ENCODE data around the gene COMMD10.
"Not testable (repeated sequence)": the region's sequence is repeated elsewhere in the genome, so short reads cannot be mapped to it uniquely, and the experiment has no call there.

Gene COMMD10

DNA sequence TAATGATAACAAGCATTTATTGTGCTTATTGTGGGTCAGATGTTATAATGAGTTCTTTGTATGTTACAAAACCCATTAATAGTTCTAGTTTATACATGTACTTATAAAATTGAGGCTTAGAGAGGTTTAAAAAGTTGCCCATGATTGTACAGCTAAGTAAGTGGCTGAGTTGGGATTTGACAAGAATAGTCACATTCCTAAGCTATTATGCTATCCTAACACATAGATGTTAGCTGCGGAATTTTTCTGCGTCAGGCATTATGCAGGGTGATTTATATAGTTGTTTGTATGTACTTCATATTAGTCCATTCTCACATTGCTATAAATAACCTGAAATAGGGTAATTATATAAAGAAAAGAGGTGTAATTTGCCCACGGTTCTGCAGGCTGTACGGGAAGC is 12.5 kb downstream of the COMMD10 start:
- DNase-seq (ENCODE audit: low read depth, low spot score): no peak

DNA sequence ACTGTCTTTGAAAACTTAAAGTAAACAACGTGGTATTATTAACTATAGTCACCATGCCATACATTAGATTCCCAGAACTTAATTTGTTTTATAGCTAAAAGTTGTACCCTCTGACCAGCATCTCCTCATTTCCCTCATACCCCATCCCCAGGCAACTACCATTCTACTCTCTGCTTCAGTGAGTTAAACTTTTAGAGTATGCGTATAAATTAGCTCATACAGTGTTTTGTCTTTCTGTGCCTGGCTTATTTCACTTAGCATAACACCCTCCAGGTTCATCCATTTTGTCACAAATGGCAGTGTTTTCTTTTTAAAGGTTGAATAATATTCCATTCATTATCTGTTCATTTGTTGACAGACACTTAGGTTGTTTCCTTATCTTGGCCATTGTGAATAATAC is 14.2 kb downstream of the COMMD10 start:
- no peak for DNase-seq (ENCODE audit: low read depth, low spot score)

DNA sequence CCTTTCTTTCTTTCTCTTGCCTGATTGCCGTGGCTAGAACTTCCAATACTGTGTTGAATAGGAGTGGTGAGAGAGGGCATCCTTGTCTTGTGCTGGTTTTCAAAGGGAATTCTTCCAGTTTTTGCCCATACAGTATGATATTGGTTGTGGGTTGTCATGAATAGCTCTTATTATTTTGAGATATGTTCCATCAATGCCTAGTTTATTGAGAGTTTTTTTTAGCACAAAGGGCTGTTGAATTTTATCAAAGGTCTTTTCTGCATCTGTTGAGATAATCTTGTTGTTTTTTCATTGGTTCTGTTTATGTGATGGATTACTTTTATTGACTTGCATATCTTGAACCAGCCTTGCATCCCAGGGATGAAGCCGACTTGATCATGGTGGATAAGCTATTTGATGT is 20.1 kb downstream of the COMMD10 start:
- DNase-seq (ENCODE audit: low read depth, low spot score): not testable (repeated sequence)

DNA sequence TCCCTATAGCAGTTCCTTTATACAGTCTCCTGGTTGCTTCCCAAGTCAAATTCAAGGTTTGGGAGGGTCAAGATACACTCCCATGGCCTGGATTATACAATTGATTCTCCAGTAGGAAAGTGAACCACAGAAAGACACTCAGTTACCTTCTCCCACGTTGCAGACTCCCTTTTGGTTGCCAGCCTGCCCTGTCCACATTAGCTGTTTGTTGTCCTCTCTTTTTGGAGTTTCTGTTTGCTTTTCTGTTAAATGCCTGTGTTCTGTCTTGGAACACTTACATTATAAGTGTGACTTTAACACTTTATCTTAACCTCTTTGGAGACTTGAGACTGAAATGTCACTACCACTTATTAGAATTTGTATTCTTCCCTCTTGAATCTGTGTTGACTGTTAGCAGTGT is 30.3 kb downstream of the COMMD10 start:
- no peak for DNase-seq (ENCODE audit: low read depth, low spot score)

DNA sequence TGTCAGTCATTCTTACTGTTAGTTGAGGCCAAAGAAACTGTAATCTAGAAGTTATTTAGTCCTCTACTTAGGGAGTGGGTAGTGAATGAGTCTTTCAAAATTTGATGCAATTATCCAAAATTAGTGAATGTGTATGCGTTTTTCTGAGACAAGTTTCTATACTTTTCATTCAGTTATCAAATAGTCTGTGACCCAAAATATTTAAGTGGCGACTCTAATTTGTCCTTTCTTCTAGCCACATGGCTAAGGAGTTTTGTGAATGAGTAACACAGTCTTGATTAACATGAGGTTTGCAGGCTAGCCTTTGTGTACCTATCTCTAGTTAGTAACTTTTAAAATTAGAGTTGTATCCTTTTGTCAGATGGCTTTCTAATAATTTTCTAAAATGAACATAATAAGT is 45.6 kb downstream of the COMMD10 start:
- no peak for DNase-seq (ENCODE audit: low read depth, low spot score)

DNA sequence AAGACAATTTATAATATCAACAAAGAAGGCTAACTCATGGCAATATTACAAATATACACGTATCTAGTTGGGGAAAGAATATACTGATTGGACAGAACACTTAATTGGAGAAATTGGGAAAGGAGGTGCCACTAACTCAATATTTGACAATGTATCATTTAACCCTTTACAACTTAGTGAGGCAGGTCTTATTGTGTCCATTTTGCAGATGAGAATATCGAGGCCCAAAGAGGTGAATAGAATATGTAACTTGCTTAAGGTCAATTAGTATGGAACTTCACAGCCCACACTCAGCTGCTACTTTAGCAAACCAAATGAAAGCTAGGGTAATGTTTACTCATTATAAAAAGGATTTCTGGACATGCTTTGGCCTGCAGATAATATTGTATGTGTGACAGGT is 46.2 kb downstream of the COMMD10 start:
- no peak for DNase-seq (ENCODE audit: low read depth, low spot score)

DNA sequence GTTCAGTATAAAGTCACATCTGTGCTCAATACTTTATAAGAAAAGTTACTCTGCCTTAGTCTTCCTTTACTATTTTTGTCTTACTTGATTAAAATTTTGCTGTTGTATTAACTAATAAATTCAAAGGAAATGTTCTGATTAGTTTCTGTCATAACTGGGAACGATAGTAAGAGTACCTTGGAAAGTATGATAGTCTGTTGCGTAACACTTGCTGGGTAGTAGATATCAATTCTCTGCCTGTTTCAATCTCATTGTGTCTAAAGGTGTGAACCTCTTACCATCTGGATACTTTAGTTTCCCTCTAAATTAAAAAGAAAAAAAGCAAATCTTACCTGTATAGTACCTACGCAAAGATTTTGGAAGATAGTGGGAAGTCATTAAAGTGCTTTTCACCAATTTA is 48.5 kb downstream of the COMMD10 start:
- DNase-seq (ENCODE audit: low read depth, low spot score): no peak

DNA sequence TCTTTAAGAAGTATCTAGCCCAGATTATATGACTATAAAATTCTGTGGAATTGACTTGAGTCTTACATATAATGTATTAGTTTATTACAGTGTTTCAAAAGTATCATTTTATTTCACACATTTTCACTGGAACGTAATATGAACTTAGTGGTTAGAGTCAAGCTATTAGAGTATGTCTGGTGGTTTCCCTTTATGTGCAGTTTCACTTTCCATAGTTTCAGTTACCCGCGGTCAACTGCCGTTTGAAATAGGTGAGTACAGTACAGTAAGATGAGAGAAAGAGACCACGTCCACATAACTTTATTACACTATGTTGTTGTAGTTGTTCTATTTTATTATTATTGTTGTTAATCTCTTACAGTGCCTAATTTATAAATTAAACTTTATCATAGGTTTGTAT is 50.5 kb downstream of the COMMD10 start:
- no peak for DNase-seq (ENCODE audit: low read depth, low spot score)

DNA sequence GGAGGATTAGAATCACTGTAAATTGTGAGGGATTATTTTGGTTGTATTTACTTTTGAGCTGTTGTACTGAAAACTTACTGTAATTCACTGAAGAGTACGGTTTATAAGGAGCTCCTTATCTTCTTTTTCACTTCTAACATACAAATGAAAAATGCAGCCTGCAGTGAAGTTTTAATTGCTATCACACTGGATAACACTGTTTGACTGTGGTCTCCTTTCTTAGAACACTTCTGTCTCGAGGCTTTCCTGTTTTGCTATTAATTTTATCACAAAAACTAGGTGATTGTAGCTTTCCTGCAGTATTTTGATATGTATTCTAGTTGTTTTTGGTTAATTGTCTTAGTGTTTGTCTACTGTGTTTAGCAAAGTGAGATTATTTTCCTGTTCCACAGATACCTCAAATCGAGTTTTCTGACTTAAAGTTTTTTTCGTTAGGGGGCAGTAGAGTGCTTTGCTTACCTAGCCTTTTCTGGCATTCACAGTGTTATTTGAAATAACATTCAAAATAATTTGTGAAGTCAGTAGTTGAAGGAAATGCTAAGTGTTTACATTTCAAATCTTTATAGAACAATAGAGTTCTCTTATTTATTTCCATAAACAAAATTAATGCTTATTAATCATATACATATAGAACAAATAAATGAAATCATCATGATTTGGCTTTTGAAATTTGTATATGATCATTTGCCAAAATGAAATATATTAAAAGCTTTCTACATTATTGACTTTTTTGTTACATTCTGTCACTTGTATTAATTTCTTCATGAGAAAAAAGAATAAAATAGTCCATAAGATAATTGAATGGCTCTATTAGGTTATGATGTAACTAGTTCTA is 52.9 kb downstream of the COMMD10 start:
- DNase-seq (ENCODE audit: low read depth, low spot score): no peak

DNA sequence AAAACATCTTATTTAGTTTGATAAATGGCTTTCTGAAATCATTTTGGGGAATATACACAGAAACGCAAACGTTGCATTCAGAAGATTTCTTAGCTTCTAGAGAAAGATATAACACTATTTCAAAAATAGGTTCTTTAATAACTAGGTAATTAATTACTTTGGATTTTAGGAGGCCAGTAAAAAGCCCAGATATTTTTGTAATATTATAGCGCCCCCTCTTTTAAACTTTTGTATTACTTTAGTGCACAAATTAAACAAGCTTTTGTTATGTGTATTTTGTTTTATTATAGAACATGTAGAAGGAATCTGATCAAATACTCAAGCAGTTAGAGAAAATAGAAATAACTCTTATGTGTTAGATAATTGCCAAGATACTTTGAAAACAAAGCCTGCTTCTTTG is 57.7 kb downstream of the COMMD10 start:
- no peak for DNase-seq (ENCODE audit: low read depth, low spot score)

DNA sequence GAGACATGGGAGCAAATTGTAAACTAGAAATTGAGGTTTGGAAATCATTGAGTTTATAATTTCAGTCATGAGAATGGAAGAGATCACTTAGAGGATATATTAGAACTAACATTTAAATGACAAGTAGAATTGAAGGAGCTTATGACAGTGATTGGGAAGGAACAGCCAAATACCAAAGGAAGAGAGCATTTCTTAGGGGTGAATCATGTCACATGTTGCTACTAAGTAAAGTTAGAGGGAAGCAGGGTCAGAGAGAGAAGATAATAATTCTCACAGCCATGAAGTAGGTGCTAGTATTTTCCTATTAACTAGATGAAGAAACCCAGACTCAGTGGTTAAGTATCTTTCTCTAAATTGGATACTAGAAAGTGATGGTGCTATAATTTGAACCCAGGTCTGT is 59.3 kb downstream of the COMMD10 start:
- no peak for DNase-seq (ENCODE audit: low read depth, low spot score)

DNA sequence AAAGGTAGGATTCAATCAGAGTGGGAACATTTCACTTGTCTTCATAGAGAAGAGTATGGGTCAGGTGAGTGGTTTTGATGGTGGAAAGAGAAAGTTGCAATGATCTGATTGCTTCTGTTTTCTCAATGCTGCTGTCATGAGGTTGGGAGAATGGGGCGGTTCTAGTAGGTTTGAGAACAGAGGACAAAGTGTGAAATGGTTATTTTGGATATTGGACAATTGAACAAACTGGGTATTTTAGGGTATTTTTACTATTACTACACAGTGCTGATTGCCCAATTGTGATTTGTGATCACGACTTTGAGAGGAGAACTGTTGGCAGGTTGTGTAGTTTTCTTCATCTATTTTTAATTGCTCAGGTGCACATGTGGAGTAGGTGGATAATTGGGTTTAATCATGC is 60.2 kb downstream of the COMMD10 start:
- DNase-seq (ENCODE audit: low read depth, low spot score): no peak

DNA sequence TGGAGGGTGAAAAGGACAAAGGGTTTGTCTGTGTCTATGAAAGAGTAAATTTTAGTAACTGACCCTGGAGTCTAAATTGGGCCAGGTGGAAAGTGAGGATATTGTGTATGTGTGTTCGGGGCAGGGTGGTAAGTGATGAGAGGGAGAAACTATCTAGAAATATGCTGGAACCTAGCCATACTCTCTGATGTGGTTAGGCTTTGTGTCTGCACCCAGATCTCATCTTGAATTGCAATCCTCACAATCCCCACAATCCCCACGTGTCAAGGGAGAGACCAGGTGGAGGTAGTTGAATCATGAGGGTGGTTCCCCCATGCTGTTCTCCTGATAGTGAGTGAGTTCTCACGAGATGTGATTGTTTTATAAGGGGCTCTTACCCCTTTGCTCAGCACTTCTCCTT is 60.6 kb downstream of the COMMD10 start:
- no peak for DNase-seq (ENCODE audit: low read depth, low spot score)

DNA sequence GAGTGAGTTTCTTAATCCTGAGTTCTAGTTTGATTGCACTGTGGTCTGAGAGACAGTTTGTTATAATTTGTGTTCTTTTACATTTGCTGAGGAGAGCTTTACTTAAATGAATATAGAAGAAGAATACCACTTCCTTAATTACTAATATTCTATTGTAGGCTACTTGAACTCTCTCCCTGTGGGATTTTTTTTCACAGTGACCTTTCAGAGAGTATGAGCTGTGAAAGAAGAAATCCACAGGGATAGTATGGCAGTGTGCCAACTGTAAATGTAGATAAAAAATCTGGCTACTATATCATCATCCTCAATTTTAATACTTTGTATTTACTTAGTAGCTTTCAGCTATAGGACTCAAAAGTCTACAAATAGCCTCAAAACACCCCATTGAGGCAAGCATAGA is 67.3 kb downstream of the COMMD10 start:
- no peak for DNase-seq (ENCODE audit: low read depth, low spot score)

DNA sequence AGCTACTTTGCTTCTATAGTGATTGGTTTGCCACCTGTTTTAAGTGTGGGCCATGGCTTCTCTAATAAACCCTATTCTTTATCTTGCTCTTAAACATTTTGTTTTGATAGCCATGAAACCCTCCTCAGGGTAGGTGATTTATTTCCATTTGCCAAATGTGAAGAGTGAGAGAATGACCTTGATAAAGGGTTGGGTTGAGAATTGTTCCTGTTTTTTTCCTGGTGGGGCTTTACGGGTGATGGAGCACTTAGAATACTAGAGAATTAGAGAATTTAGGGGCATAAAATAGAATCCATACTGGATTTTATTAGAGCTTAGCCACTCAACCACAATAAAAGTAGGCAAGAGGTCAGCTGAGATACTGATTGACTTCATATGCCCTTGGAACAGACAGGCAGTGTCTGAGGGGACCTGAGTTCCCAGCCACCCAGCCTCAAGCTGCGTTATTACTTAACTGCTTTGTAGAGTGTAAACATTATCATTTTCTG is 68.9 kb downstream of the COMMD10 start:
- DNase-seq (ENCODE audit: low read depth, low spot score): no peak

DNA sequence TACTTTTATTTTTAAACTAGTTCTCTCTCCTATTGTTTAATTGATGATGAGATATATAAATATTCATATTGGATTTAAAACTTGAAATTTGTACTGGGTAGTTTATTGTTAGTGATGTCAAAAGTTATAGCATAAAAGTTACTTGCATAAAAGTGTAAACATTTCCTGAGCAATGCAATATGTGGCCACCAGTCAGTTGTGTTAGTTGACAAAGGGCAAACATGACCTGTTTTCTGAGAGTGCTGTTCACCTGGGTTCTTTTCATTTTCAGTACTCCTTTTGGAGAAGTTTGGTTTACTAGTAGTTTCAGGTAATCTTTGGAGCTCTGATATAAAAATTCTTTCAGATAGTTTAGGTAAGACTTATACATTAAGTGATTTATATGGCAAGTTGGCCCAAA is 69.4 kb downstream of the COMMD10 start:
- DNase-seq (ENCODE audit: low read depth, low spot score): no peak

DNA sequence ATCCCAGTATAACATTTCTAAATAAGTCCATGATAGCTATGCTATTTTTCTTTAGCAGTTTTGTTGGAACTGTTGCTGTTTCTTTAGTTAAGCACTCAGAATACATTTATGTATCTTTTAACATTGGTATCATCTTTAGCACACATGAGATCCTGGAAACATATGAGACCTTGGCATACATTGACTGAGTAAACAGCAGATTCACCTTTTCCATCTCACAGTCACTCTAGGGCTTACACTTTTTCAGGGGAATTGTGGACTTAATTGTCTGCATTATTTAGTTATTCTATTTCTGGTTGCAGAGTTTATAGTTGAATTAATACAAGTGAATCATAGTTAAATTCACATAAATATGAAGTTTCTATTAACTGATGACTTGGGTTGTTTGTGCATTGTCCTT is 70.1 kb downstream of the COMMD10 start:
- no peak for DNase-seq (ENCODE audit: low read depth, low spot score)

DNA sequence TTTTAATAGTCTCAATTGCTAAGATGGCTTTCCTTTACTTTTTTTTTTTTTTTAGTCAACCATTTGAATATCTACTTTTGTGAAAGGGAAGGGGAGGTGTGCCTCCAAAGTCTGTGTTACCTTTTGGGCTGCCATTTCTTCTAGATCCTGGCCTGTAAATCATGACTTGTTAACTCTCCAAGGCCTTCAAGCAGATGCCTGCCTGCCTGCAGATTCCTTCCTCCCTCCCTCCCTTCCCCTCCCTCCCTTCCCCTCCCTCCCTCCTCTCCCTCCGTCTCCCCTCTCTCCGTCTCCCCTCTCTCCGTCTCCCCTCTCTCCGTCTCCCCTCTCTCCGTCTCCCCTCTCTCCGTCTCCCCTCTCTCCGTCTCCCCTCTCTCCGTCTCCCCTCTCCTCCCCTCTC is 73.1 kb downstream of the COMMD10 start:
- no peak for DNase-seq (ENCODE audit: low read depth, low spot score)

DNA sequence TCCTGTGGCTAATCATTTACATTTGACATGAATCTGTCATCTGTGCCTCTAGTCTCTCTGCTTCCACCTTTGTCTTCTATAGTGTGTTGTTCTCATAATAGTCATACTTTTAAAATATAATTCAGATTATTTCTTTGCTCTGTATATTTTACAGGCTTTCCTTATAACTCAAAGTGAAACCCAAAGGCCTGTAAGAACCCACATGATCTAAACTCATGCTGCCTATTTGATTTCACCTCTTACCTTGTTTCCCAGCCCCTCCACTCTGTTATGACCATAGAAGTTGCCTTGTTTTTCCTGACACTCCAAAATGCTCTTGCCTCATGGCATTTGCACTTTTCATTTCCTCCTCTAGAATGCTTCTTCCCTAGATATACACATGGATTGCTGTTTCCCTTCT is 74.2 kb downstream of the COMMD10 start:
- no peak for DNase-seq (ENCODE audit: low read depth, low spot score)

DNA sequence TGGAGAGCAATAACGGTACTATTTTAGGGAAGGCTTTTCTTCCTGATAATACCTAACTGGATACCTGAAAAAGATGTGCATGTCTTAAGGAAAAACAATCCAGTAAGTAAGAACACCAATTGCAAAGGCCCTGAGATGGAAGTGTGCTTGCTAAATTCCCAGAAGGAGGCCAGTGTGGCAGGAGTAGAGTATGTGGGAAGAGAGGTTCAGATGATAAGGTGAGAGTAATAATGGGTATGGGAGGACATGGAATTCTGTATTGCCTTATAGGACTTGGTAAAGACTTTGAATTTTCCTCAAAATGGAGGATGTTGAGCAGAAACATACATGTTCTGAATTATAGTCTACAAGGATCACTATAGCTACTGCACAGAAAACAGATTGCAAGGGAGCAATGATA is 89.3 kb downstream of the COMMD10 start:
- no peak for DNase-seq (ENCODE audit: low read depth, low spot score)

DNA sequence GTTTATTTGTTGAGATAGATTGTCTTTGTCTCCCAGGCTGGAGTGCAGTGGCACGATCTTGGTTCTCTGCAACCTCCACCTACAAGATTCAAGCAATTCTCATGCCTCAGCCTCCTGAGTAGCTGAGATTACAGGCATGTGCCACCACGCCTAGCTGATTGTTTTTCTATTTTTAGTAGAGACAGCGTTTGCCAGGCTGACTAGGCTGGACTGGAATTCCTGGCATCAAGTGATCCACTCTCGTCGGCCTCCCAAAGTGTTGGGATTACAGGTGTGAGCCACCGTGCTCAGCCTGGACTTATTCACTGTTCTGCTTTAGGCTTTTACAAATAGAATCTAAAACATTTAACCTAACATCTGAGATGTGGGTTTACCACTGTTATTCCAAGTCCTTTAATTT is 91.3 kb downstream of the COMMD10 start:
- DNase-seq (ENCODE audit: low read depth, low spot score): no peak

DNA sequence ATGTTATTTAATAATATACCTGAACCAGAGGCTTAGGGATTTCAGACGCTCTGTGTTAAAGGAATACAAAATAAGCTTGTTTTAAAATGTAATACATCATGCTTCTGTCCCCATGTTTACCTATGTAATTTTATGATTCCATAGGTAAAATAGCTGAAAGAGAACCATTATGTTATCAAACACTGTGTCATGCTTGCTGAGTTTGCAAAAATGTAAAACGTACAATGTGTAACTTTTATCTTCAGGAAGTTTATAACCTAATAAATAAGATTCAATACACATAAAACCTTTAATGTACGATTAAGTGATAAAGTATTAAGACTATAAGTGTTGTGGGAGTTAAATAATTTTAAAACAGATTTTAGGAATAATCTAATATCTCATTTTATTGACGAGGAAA is 94.1 kb downstream of the COMMD10 start:
- no peak for DNase-seq (ENCODE audit: low read depth, low spot score)

DNA sequence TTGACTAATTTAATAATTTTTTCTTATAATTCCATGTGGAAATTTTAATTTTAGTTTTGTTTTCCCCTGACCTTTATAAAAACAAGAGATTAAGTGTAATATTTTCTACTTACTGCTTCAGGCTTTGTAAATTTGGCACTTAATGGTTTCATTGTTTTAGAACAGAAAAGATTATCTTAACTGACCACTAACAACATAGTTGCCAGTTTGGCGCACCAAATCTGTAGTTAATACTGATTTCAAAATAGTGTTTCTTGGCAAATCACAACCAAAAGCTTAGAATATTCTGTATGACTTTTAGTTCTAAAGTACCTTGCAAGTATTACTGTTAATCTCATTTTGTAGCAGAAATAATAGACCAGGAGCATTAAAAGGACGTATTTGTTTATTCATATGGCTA is 124.3 kb downstream of the COMMD10 start:
- DNase-seq (ENCODE audit: low read depth, low spot score): no peak

DNA sequence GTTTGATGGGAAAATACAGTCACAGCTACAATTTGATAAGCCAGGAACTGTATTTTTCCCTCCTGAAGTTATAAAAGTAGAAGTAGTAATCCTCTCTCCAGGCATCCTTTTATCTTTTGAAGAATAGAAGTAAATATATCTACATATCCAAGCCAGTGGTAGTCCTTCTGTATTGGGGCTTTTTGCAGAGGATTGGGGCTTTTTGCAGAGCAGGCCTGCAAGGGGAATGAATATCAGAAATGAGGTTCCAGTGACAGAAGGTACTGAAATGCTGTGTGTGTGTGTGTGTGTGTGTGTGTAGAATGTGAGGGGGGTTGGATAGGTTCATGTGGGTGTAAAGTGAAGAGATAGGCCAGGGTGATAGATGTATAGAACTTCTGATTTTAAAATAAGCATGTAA is 127.4 kb downstream of the COMMD10 start:
- no peak for DNase-seq (ENCODE audit: low read depth, low spot score)
